ENCODE results near the gene SMOC1. TPM values are rescaled to one million over a fixed set of nuclear protein-coding genes. Genes with fewer than 3 reads are reported as not detected.

SMOC1 gene
- total and polyA plus RNA-seq, 2 of the 8 experiments (the other 6 are each of a cell fraction or from before 2014, with no cell fraction given) = 1.6 to 2.4 TPM

DNA sequence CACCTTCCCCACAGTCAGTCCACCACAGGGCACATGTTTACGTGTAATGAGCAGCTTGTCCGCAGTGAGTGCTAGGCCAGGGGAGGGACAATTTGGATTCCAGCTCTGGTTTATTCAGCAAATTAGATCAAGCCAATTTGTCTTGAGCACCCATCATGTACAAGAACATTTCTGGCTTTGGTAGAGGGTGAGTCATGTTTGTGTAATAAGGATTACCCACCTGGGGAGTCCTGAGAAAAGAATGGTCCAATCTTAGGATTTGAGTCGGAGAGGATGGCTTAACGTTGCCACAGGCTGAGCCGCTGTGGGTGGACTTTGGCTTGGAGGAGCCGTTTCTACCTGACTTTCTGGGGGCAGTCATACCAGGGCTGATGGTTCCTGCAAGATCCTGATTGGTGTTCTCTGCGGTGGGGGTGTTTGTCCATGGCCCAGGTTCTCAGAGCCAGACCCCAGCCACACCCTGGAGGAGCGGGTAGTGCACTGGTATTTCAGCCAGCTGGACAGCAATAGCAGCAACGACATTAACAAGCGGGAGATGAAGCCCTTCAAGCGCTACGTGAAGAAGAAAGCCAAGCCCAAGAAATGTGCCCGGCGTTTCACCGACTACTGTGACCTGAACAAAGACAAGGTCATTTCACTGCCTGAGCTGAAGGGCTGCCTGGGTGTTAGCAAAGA, 143.7 kb downstream of the SMOC1 start:
- TF ChIP-seq MAFK (IDR thresholded peaks at IDR 0.05; ENCODE audit: low read depth, low read length) (no peak), NRF1 (IDR thresholded peaks at IDR 0.05; ENCODE audit: low read depth, low read length) (no peak), POU5F1 (IDR thresholded peaks at IDR 0.05; ENCODE audit: low read depth, low read length) (no peak), JUN (IDR thresholded peaks at IDR 0.05; ENCODE audit: low read depth, low read length) (no peak), PHF8 (conservative IDR thresholded peaks at IDR 0.05; ENCODE audit: low read depth, low read length) (no peak)
- Histone ChIP-seq H2BK15ac (ENCODE audit: low read length) (no peak overlapping the region), H3K36me3 (ENCODE audit: control insufficient read depth in 2 of 4, insufficient read depth in 4 of 4, low read length in 3 of 4) (no peaks in the 10 kb centered on the region; a peak in 1 of 8 replicates), H2BK120ac (replicated peaks; ENCODE audit: low read depth, low read length) (no peak overlapping the region), H3K4me1 (replicated peaks in 1 of 4; ENCODE audit: control insufficient read depth in 3 of 4, insufficient read depth in 4 of 4, low read length in 3 of 4) (peaks cover 0 to 2% (median 0%) of the 10 kb centered on the region in 4 experiments; a peak in 2 of 7 replicates), H3K14ac (ENCODE audit: insufficient read length) (no peak overlapping the region), H2BK12ac (ENCODE audit: low read depth, low read length) (no peak overlapping the region), H3K79me2 (ENCODE audit: control insufficient read depth in 1 of 2, insufficient read depth in 2 of 2, low read length in 2 of 2) (no peaks in the 10 kb centered on the region), H2BK5ac (ENCODE audit: low read depth, low read length) (no peak overlapping the region), H4K91ac (replicated peaks; ENCODE audit: insufficient read length, low read length) (no peak overlapping the region), H3K9ac (replicated peaks in 1 of 4; ENCODE audit: extremely low read depth in 1 of 4, low read depth in 3 of 4, low read length in 3 of 4) (no peak overlapping the region), H4K5ac (ENCODE audit: insufficient read length, low read depth, low read length) (no peak overlapping the region), H3K9me3 (ENCODE audit: insufficient read depth in 2 of 2, low read depth in 1 of 2, low read length in 1 of 2) (no peaks in the 10 kb centered on the region), H2BK20ac (ENCODE audit: low read length) (no peak overlapping the region), H3K27me3 (replicated peaks in 1 of 4; ENCODE audit: control insufficient read depth in 3 of 4, extremely low read depth in 1 of 4, insufficient read depth in 3 of 4, low read length in 3 of 4) (no peaks in the 10 kb centered on the region), H3K56ac (replicated peaks; ENCODE audit: insufficient read length, low read depth, low read length) (no peak overlapping the region), H2AFZ (ENCODE audit: low read length) (no peak overlapping the region), H3K4me3 (ENCODE audit: extremely low read depth in 1 of 4, insufficient read depth in 2 of 4, low read depth in 3 of 4, low read length in 4 of 4) (no peak overlapping the region), H4K20me1 (replicated peaks in 1 of 2; ENCODE audit: control insufficient read depth in 1 of 2, insufficient read depth in 2 of 2, low read length in 2 of 2) (no peaks in the 10 kb centered on the region), H3K18ac (ENCODE audit: extremely low read depth, low read length) (no peak overlapping the region), H3K23me2 (ENCODE audit: low read depth, low read length) (peaks cover 2% of the 10 kb centered on the region; the same call in 1 of the 2 replicates), H4K8ac (ENCODE audit: extremely low read depth, insufficient read depth, low read length) (0 out of 2 replicates have a peak overlapping the region, but pooled peaks have one; percentile 6), H2AK5ac (ENCODE audit: low read depth, low read length) (no peak overlapping the region), H3K27ac (ENCODE audit: low read depth, low read length) (no peak overlapping the region), H3K4ac (replicated peaks; ENCODE audit: insufficient read length, low read depth, low read length) (no peak overlapping the region), H3K4me2 (ENCODE audit: insufficient read depth in 1 of 2, low read depth in 2 of 2, low read length in 2 of 2) (no peak overlapping the region), H3K79me1 (ENCODE audit: low read depth, low read length) (no peaks in the 10 kb centered on the region), H3K23ac (ENCODE audit: insufficient read length) (no peak overlapping the region)
- ChIA-PET CTCF (ENCODE audit: partially characterized antibody) (interaction anchor here (0.7 to 3.1 kb wide), 7 partner anchors 9 to 204 kb away, joined by 3 to 15 read pairs (median 3); partner anchors contain the start of gene SMOC1), POLR2A (ENCODE audit: partially characterized antibody) (no interaction called here)
- DNase-seq (ENCODE audit: low read depth in 1 of 2, low spot score in 2 of 2) (no peak), FAIRE-seq (no peak)
- 91% methylated on average over 15 of the region's 15 CpGs; no CpG with 5 or more reads in 1 of the 2 experiments for WGBS, 2 experiments (ENCODE audit: extremely low coverage in 1 of 2, insufficient coverage in 1 of 2, insufficient read length in 1 of 2, insufficient replicate concordance in 2 of 2, low coverage in 1 of 2, low lambda C conversion rate in 2 of 2, missing lambda C conversion rate in 1 of 2)

All from H1 (cell line).